Thyroid gland (tissue), 4 donors: ENCODE data around the gene CACHD1. TPM values are rescaled to one million over a fixed set of nuclear protein-coding genes. Genes with fewer than 3 reads are reported as not detected.

ENCODE experiments used
- DNase-seq, 2 donors: peaks; one replicate each; pipeline ENCODE4 v3.0.0-alpha.2; 2019
- H3K27ac ChIP-seq, 3 donors: fragments of 200-600 bp; sonication (generic); 1 replicate in 2 of 3; 2 replicates in 1 of 3; pipeline ENCODE4 v1.5.1; 2016 to 2019; ENCODE audit warnings: mild to moderate bottlenecking in 1 of 3, moderate library complexity in 1 of 3
- H3K27me3 ChIP-seq: fragments of 200-600 bp; sonication (generic); one replicate; pipeline ENCODE4 v1.5.1; 2019
- H3K36me3 ChIP-seq, 2 donors: fragments of 200-600 bp; sonication (generic); one replicate each; pipeline ENCODE4 v1.5.1; 2016 to 2019
- H3K4me1 ChIP-seq, 2 donors: fragments of 200-600 bp; sonication (generic); one replicate each; pipeline ENCODE4 v1.5.1; 2017 to 2019
- H3K4me3 ChIP-seq, 3 donors: fragments of 200-600 bp; sonication (generic); replicated peaks in 1 of 3; 1 replicate in 2 of 3; 2 replicates in 1 of 3; pipeline ENCODE4 v1.5.1; 2016; ENCODE audit warnings: mild to moderate bottlenecking in 1 of 3
- H3K9me3 ChIP-seq: fragments of 200-600 bp; sonication (generic); one replicate; pipeline ENCODE4 v1.5.1; 2017
- CTCF ChIP-seq, 6 experiments: fragments of 200-600 bp in 3 of 6; fragments of 450-650 bp in 3 of 6; sonication (generic) in 3 of 6; IDR thresholded peaks; one replicate each; pipeline ENCODE4 v1.5.1; 2016 to 2019; ENCODE audit warnings: antibody characterized with exemption in 6 of 6, mild to moderate bottlenecking in 2 of 6, inconsistent platforms in 1 of 6, moderate library complexity in 1 of 6
- POLR2A ChIP-seq, 2 donors: fragments of 450-650 bp; IDR thresholded peaks; one replicate each; pipeline ENCODE4 v1.6.1; 2017; ENCODE audit warnings: antibody characterized with exemption in 2 of 2, mild to moderate bottlenecking in 2 of 2, moderate library complexity in 1 of 2
- WGBS, 2 donors: methylation state at CpG; one replicate each; pipeline ENCODE4 v1.1.5; 2017; 5-methylcytosine and 5-hydroxymethylcytosine counted together
- intact Hi-C: fragments of 100-400 bp; cut with DNase I; formaldehyde crosslinking; loops from one replicate; pipeline ENCODE4 v1.15.1; 2023
- total RNA-seq, 4 donors: library from RNA; depleted of rRNA; stranded (reverse); fragments of >200 nt; gene quantifications; one replicate each; pipeline ENCODE4 v1.2.3, GENCODE V29; 2016

Gene CACHD1
- total RNA-seq, 4 donors from 2014 or later: 12.9 to 25.1 (median 17.0) TPM

- WGBS, 2 donors: 39 to 52% methylated on average over 2 of the region's 2 CpGs
These were observed 146.1 kb downstream of the CACHD1 start for GRCh38 chr1:64616039-64616438.

GRCh38 chr1:64623750-64624191 is 153.8 kb downstream of the CACHD1 start:
- TF ChIP-seq POLR2A (IDR thresholded peaks at IDR 0.05) (no peak), CTCF (IDR thresholded peaks at IDR 0.05) (no peak)
- no peak overlapping the region for H3K27ac ChIP-seq
- DNase-seq: peak; percentile 7 to 20
- intact Hi-C loops: no loop called here
- no peak overlapping the region for H3K4me3 ChIP-seq
- no peaks in the 10 kb centered on the region for H3K9me3 ChIP-seq
- H3K36me3 ChIP-seq: no peaks in the 10 kb centered on the region
- H3K4me1 ChIP-seq: peaks cover 0 to 16% of the 10 kb centered on the region in 2 donors
- H3K27me3 ChIP-seq: no peaks in the 10 kb centered on the region
- 49 to 59% methylated on average over 3 to 4 of the region's 4 CpGs for WGBS, 2 donors

More at GRCh38 chr1:64616039-64616438, 146.1 kb downstream of the CACHD1 start:
- Histone ChIP-seq H3K9me3 (no peaks in the 10 kb centered on the region), H3K27ac (no peak overlapping the region), H3K36me3 (no peaks in the 10 kb centered on the region), H3K4me3 (no peak overlapping the region), H3K4me1 (peaks cover 0 to 15% of the 10 kb centered on the region in 2 donors), H3K27me3 (no peaks in the 10 kb centered on the region)
- no peak for DNase-seq
- no peak for TF ChIP-seq POLR2A (IDR thresholded peaks at IDR 0.05)
- no peak for TF ChIP-seq CTCF (IDR thresholded peaks at IDR 0.05)
- intact Hi-C loops: no loop called here

GRCh38 chr1:64624218-64624713 is 154.3 kb downstream of the CACHD1 start:
- TF ChIP-seq POLR2A (IDR thresholded peaks at IDR 0.05) (no peak), CTCF (IDR thresholded peaks at IDR 0.05) (no peak)

GRCh38 chr1:64624808-64625207 is 154.9 kb downstream of the CACHD1 start:
- no peak overlapping the region for H3K4me3 ChIP-seq
- 70 to 73% methylated on average over 2 of the region's 2 CpGs for WGBS, 2 donors
- DNase-seq: no peak
- H3K27ac ChIP-seq: no peak overlapping the region
- no peak for TF ChIP-seq CTCF (IDR thresholded peaks at IDR 0.05)
- TF ChIP-seq POLR2A (IDR thresholded peaks at IDR 0.05): no peak
- peaks cover 0 to 13% of the 10 kb centered on the region in 2 donors for H3K4me1 ChIP-seq
- intact Hi-C loops: no loop called here
- no peaks in the 10 kb centered on the region for H3K36me3 ChIP-seq
- H3K9me3 ChIP-seq: no peaks in the 10 kb centered on the region
- H3K27me3 ChIP-seq: no peaks in the 10 kb centered on the region

More at GRCh38 chr1:64624218-64624713, 154.3 kb downstream of the CACHD1 start:
- Histone ChIP-seq H3K27ac (no peak overlapping the region), H3K4me3 (no peak overlapping the region), H3K4me1 (peaks cover 0 to 13% of the 10 kb centered on the region in 2 donors), H3K27me3 (no peaks in the 10 kb centered on the region), H3K36me3 (no peaks in the 10 kb centered on the region), H3K9me3 (no peaks in the 10 kb centered on the region)
- 69 to 73% methylated on average over 1 of the region's 1 CpG for WGBS, 2 donors
- no peak for DNase-seq
- intact Hi-C loops: no loop called here

- intact Hi-C loops: no loop called here
- Histone ChIP-seq H3K27ac (no peak overlapping the region), H3K36me3 (no peaks in the 10 kb centered on the region), H3K4me3 (no peak overlapping the region), H3K27me3 (no peaks in the 10 kb centered on the region), H3K9me3 (no peaks in the 10 kb centered on the region), H3K4me1 (no peaks in the 10 kb centered on the region)
- WGBS, 2 donors: 91 to 93% methylated on average over 4 of the region's 4 CpGs
- TF ChIP-seq CTCF (IDR thresholded peaks at IDR 0.05) (no peak), POLR2A (IDR thresholded peaks at IDR 0.05) (no peak)
- DNase-seq: no peak
These were observed 160.7 kb downstream of the CACHD1 start for GRCh38 chr1:64630611-64631010.
